Psoas muscle (tissue), 8 donors: ENCODE data around the gene ESRRG. TPM values are rescaled to one million over a fixed set of nuclear protein-coding genes. Genes with fewer than 3 reads are reported as not detected.

Experiments used
- ATAC-seq, 4 donors: fragments of 200-7000 bp; cut with Tn5 transposase; one replicate each; pipeline ENCODE4 v1.9.1; 2020; ENCODE audit warnings: moderate library complexity in 3 of 4, mild to moderate bottlenecking in 2 of 4
- DNase-seq, 2 donors: peaks; one replicate each; pipeline ENCODE4 v3.0.0-alpha.2; 2020
- H3K27ac ChIP-seq: fragments of 200-600 bp; one replicate; pipeline ENCODE4 v1.8.0; 2022
- H3K27me3 ChIP-seq, 3 donors: fragments of 200-600 bp in 1 of 3; one replicate each; pipeline versions ENCODE4 v1.6.1 to v1.8.0; 2013 to 2022; ENCODE audit warnings: low read length in 2 of 3, mild to moderate bottlenecking in 2 of 3, moderate library complexity in 1 of 3; ENCODE audit not compliant: insufficient read depth in 3 of 3
- H3K36me3 ChIP-seq, 2 donors: fragments of 200-600 bp in 1 of 2; one replicate each; pipeline versions ENCODE4 v1.6.1 to v1.8.0; 2013 to 2022; ENCODE audit warnings: low read depth in 1 of 2, mild to moderate bottlenecking in 1 of 2, moderate library complexity in 1 of 2; ENCODE audit not compliant: insufficient read depth in 1 of 2
- H3K4me1 ChIP-seq: fragments of 200-600 bp; one replicate; pipeline ENCODE4 v1.8.0; 2022
- H3K4me3 ChIP-seq: fragments of 200-600 bp; one replicate; pipeline ENCODE4 v1.8.0; 2022; ENCODE audit warnings: mild to moderate bottlenecking
- H3K9me3 ChIP-seq: fragments of 200-600 bp; one replicate; pipeline ENCODE4 v1.8.0; 2022
- CTCF ChIP-seq: fragments of 200-600 bp; IDR thresholded peaks from one replicate; pipeline ENCODE4 v1.8.0; 2022; ENCODE audit warnings: antibody characterized with exemption
- WGBS, 3 donors: extraction: QIAGEN DNeasy Blood & Tissue Kit; methylation state at CpG; one replicate each; pipeline versions ENCODE4 v1.1.6 to v1.1.7; 2013; 5-methylcytosine and 5-hydroxymethylcytosine counted together
- intact Hi-C, 2 donors: fragments of 100-400 bp; cut with DNase I; formaldehyde crosslinking; loops; one replicate each; pipeline versions ENCODE4 v1.11.0 to v1.14.2; 2022
- polyA plus RNA-seq, 3 donors: library from polyadenylated mRNA; stranded (reverse); fragments of 200-250 nt; gene quantifications; one replicate each; pipeline ENCODE4 v1.2.3, GENCODE V29; 2013
- total RNA-seq, 4 donors: library from RNA; stranded (reverse); fragmentation: NEBNext Ultra II Directional in 2 of 4; extraction: Animal tissue kit (Norgen Biotek cat#: 25700) in 2 of 4; gene quantifications; one replicate each; pipeline versions ENCODE4 v1.2.1 to v1.2.4, GENCODE V29; 2021 to 2023
- donor health status: healthy with polysubstance abuse.
- donor health status: DM: no; HTN: no; CAD: no; lungs with moderate emphysema.
- donor health status: Bipolar disorder and iron deficiency.
- donor health status: healthy.
- donor health status: DM: yes; HTN: yes; CAD: no.
- donor health status: DM: no; HTN: no; CAD: no.
- donor health status: DM: no; HTN: no; CAD: no.
- donor health status: DM: yes; HTN: yes; CAD: no.

Gene ESRRG
- total and polyA plus RNA-seq, 7 donors = 2.5 to 34.4 (median 5.3) TPM

GRCh38 chr1:216666441-216666840, 56.8 kb downstream of the ESRRG start:
- ATAC-seq (no peak), DNase-seq (no peak)
- H3K9me3 ChIP-seq = no peaks in the 10 kb centered on the region
- no peak overlapping the region for H3K27ac ChIP-seq
- H3K36me3 ChIP-seq = no peaks in the 10 kb centered on the region
- intact Hi-C loops = no loop called here
- no peak overlapping the region for H3K4me3 ChIP-seq
- 94 to 95% (median 94%) methylated on average over 2 of the region's 2 CpGs for WGBS, 3 donors
- no peaks in the 10 kb centered on the region for H3K27me3 ChIP-seq
- no peak for TF ChIP-seq CTCF
- peaks cover 7% of the 10 kb centered on the region for H3K4me1 ChIP-seq

GRCh38 chr1:216665856-216666255, 57.4 kb downstream of the ESRRG start:
- intact Hi-C loops = no loop called here
- Histone ChIP-seq H3K4me3 (no peak overlapping the region), H3K27me3 (no peaks in the 10 kb centered on the region), H3K4me1 (peaks cover 10% of the 10 kb centered on the region), H3K27ac (no peak overlapping the region), H3K9me3 (no peaks in the 10 kb centered on the region), H3K36me3 (no peaks in the 10 kb centered on the region)
- DNase-seq (no peak), ATAC-seq (no peak)
- no peak for TF ChIP-seq CTCF

GRCh38 chr1:216665406-216665805, 57.8 kb downstream of the ESRRG start:
- H3K36me3 ChIP-seq = no peaks in the 10 kb centered on the region
- TF ChIP-seq CTCF = no peak
- intact Hi-C loops = no loop called here
- no peaks in the 10 kb centered on the region for H3K27me3 ChIP-seq
- 66 to 84% (median 73%) methylated on average over 1 of the region's 1 CpG for WGBS, 3 donors
- ATAC-seq (no peak), DNase-seq (no peak)
- peaks cover 10% of the 10 kb centered on the region for H3K4me1 ChIP-seq
- H3K4me3 ChIP-seq = no peak overlapping the region
- no peaks in the 10 kb centered on the region for H3K9me3 ChIP-seq
- H3K27ac ChIP-seq = no peak overlapping the region

GRCh38 chr1:216662681-216663080, 60.5 kb downstream of the ESRRG start:
- Histone ChIP-seq H3K27ac (no peak overlapping the region), H3K36me3 (no peaks in the 10 kb centered on the region), H3K9me3 (no peaks in the 10 kb centered on the region), H3K27me3 (no peaks in the 10 kb centered on the region), H3K4me1 (peaks cover 10% of the 10 kb centered on the region), H3K4me3 (no peak overlapping the region)
- intact Hi-C loops = no loop called here
- WGBS, 3 donors = 73 to 79% (median 78%) methylated on average over 3 of the region's 3 CpGs
- no peak for ATAC-seq
- no peak for DNase-seq
- TF ChIP-seq CTCF = no peak

- Histone ChIP-seq H3K9me3 (no peaks in the 10 kb centered on the region), H3K27me3 (no peaks in the 10 kb centered on the region), H3K4me3 (no peak overlapping the region), H3K4me1 (peaks cover 10% of the 10 kb centered on the region), H3K27ac (no peak overlapping the region), H3K36me3 (no peaks in the 10 kb centered on the region)
- ATAC-seq (peak; percentile 59 to 99 (median 78)), DNase-seq (no peak)
- intact Hi-C loops = no loop called here
- 27 to 33% (median 31%) methylated on average over 1 of the region's 1 CpG for WGBS, 3 donors
- no peak for TF ChIP-seq CTCF
Observed at GRCh38 chr1:216660561-216660960, 62.7 kb downstream of the ESRRG start.
